Parathyroid adenoma (tissue), 2 donors: ENCODE results near the gene MSI2.

Experiments used
- H2AFZ ChIP-seq: fragments of 300-600 bp; sonication (generic); one replicate; pipeline ENCODE4 v1.7.0; 2017; ENCODE audit warnings: antibody characterized with exemption, mild to moderate bottlenecking
- H3K27ac ChIP-seq: fragments of 300-600 bp; sonication (generic); one replicate; pipeline ENCODE4 v1.7.0; 2017
- H3K27me3 ChIP-seq: fragments of 300-600 bp; sonication (generic); one replicate; pipeline ENCODE4 v1.7.0; 2017; ENCODE audit warnings: low read length; ENCODE audit not compliant: control insufficient read depth, insufficient read depth
- H3K36me3 ChIP-seq: fragments of 300-600 bp; sonication (generic); one replicate; pipeline ENCODE4 v1.7.0; 2017; ENCODE audit warnings: low read length; ENCODE audit not compliant: control insufficient read depth, insufficient read depth
- H3K4me1 ChIP-seq: fragments of 300-600 bp; sonication (generic); one replicate; pipeline ENCODE4 v1.7.0; 2017; ENCODE audit warnings: control low read depth
- H3K4me2 ChIP-seq: fragments of 300-600 bp; sonication (generic); one replicate; pipeline ENCODE4 v1.7.0; 2017; ENCODE audit warnings: low read length
- H3K4me3 ChIP-seq: fragments of 300-600 bp; sonication (generic); one replicate; pipeline ENCODE4 v1.7.0; 2017; ENCODE audit warnings: low read depth, low read length
- H3K79me2 ChIP-seq: fragments of 300-600 bp; sonication (generic); one replicate; pipeline ENCODE4 v1.7.0; 2017; ENCODE audit warnings: control low read depth
- H3K9ac ChIP-seq: fragments of 300-600 bp; sonication (generic); one replicate; pipeline ENCODE4 v1.7.0; 2017; ENCODE audit warnings: mild to moderate bottlenecking
- H3K9me3 ChIP-seq: fragments of 300-600 bp; sonication (generic); one replicate; pipeline ENCODE4 v1.7.0; 2017; ENCODE audit warnings: low read length; ENCODE audit not compliant: control insufficient read depth
- TF ChIP-seq, protein P1 (sequence below): fragments of 300-600 bp; sonication (generic); IDR thresholded peaks from one replicate; pipeline ENCODE4 v1.7.0; 2017; ENCODE audit warnings: antibody characterized with exemption, mild to moderate bottlenecking
- donor health status: primary hyperparathyroidism.

The MSI2 gene

DNA sequence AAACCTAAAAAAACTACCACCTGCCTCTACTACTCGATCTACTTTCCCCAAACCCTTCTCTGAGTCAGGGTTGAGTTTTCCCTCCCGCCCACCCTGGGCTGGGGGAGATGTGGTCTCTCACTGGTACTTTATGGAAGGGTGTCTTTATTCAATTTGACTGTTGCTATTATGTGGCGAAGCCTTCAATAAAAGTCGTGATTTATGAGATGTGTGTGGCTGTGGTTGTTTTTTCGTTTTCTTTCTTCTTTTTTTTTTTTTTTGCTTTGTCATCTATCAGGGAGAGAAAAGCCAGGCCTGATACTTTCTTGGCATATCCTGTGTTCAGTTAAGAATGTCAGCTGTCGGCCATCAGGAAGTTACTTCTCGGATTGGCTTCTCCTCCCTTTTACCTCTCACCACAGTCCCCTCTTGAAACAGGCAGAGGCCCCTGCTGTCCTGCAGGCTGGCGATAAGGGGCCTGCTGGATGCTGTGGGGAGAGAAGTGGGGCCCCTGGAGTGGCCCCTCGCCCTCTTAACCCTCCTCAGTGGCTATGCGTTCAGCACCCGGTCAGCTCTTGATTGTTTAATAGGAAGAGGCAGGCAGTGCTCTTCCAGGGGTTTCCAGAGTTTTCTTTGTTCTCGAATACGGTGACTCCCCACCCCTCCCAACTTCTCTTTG, 123.0 kb downstream of the MSI2 start:
- Histone ChIP-seq H3K79me2 (peaks cover 84% of the 10 kb centered on the region), H2AFZ (no peak overlapping the region), H3K9me3 (no peaks in the 10 kb centered on the region), H3K9ac (no peak overlapping the region), H3K4me2 (no peak overlapping the region), H3K27ac (no peak overlapping the region), H3K36me3 (no peaks in the 10 kb centered on the region), H3K4me1 (peaks cover 11% of the 10 kb centered on the region), H3K4me3 (no peak overlapping the region), H3K27me3 (no peaks in the 10 kb centered on the region)
- TF ChIP-seq, protein P1, sequence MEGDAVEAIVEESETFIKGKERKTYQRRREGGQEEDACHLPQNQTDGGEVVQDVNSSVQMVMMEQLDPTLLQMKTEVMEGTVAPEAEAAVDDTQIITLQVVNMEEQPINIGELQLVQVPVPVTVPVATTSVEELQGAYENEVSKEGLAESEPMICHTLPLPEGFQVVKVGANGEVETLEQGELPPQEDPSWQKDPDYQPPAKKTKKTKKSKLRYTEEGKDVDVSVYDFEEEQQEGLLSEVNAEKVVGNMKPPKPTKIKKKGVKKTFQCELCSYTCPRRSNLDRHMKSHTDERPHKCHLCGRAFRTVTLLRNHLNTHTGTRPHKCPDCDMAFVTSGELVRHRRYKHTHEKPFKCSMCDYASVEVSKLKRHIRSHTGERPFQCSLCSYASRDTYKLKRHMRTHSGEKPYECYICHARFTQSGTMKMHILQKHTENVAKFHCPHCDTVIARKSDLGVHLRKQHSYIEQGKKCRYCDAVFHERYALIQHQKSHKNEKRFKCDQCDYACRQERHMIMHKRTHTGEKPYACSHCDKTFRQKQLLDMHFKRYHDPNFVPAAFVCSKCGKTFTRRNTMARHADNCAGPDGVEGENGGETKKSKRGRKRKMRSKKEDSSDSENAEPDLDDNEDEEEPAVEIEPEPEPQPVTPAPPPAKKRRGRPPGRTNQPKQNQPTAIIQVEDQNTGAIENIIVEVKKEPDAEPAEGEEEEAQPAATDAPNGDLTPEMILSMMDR, result no peak

DNA sequence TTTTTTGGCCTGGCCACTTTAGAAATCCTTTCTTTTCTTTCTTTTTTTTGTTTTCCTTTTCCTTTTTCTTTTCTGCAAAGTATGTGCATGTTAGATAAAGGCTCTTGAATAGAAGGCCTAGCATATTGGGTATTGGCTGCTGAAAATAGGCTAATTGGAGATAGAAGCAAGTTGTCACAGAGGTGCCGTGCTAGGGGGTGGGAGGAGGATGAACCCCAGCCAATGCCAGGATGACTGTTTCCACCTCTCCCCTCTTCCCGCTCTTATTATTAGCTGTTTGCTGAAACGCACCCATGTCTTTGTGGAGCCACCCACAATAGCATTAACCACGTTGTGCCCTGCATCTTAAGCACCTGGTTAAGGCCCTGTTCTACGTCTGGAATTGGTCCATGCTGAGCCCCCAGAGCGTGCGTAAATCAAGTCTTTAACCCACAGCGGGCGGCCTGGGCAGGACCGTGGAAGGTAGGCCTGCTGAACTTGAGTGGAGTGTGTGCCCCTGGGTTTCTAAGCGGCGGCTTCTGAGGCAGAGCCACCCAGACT, 123.6 kb downstream of the MSI2 start:
- H3K4me3 ChIP-seq, result no peak overlapping the region
- no peaks in the 10 kb centered on the region for H3K27me3 ChIP-seq
- H3K27ac ChIP-seq, result no peak overlapping the region
- H3K36me3 ChIP-seq, result no peaks in the 10 kb centered on the region
- TF ChIP-seq, protein P1, result no peak
- no peak overlapping the region for H3K9ac ChIP-seq
- H3K9me3 ChIP-seq, result no peaks in the 10 kb centered on the region
- H3K79me2 ChIP-seq, result peaks cover 83% of the 10 kb centered on the region
- no peak overlapping the region for H3K4me2 ChIP-seq
- peaks cover 9% of the 10 kb centered on the region for H3K4me1 ChIP-seq
- H2AFZ ChIP-seq, result no peak overlapping the region

GRCh38 chr17:57381498-57381897, 125.2 kb downstream of the MSI2 start:
- Histone ChIP-seq H3K9me3 (no peaks in the 10 kb centered on the region), H3K4me1 (peaks cover 3% of the 10 kb centered on the region), H3K4me2 (no peak overlapping the region), H3K27ac (no peak overlapping the region), H3K9ac (no peak overlapping the region), H2AFZ (no peak overlapping the region), H3K79me2 (peaks cover 82% of the 10 kb centered on the region), H3K36me3 (no peaks in the 10 kb centered on the region), H3K4me3 (no peak overlapping the region), H3K27me3 (no peaks in the 10 kb centered on the region)
- TF ChIP-seq, protein P1, result no peak

DNA sequence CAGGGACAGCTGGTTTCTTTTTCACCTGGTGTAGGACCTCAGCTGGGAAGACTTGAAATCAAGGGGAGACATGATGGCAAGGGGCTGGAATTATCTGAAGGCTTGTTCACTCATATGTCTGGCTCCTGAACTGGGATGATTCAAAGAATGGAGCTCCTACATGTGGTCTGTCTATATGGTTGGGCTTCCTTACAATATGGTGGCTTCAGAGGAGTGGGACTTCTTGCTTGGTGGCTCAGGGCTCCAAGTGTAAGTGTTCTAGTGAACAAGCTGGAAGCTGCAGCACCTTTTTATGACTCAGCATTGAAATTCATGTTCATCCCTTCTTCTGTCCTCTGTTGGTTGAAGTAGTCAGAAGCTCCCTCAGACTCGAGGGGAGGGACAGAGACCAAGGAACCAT, 127.9 kb downstream of the MSI2 start:
- Histone ChIP-seq H3K4me2 (no peak overlapping the region), H3K9me3 (no peaks in the 10 kb centered on the region), H3K79me2 (peaks cover 79% of the 10 kb centered on the region), H3K4me3 (no peak overlapping the region), H2AFZ (no peak overlapping the region), H3K27me3 (no peaks in the 10 kb centered on the region), H3K4me1 (peaks cover 3% of the 10 kb centered on the region), H3K27ac (no peak overlapping the region), H3K36me3 (no peaks in the 10 kb centered on the region), H3K9ac (no peak overlapping the region)
- TF ChIP-seq, protein P1, result no peak

DNA sequence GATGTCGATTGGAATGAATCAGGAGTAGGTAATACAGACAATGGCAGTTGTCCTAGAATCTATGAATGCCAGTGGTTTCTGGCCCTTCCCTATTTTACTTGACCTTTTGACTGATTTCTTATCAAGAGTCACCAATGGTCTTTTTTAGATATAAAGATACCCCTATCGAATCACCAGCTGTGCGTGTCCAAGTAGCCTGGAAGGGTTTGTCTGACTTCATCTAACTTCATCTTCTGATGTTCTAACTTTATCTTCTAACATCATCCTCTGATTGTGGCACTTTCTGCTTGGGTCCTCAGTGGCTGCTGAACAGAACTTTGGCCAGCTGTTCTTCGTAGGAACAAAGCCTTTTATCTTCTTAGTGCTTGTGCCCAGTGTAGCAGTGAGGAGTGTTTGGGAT, 129.7 kb downstream of the MSI2 start:
- Histone ChIP-seq H3K79me2 (peaks cover 74% of the 10 kb centered on the region), H3K4me1 (peaks cover 3% of the 10 kb centered on the region), H3K4me2 (no peak overlapping the region), H3K36me3 (no peaks in the 10 kb centered on the region), H3K27ac (no peak overlapping the region), H3K27me3 (no peaks in the 10 kb centered on the region), H3K9ac (no peak overlapping the region), H2AFZ (no peak overlapping the region), H3K4me3 (no peak overlapping the region), H3K9me3 (no peaks in the 10 kb centered on the region)
- TF ChIP-seq, protein P1, result no peak
